K562 (cell line): ENCODE data around the gene TSPAN1. TPM values are rescaled to one million over a fixed set of nuclear protein-coding genes. Genes with fewer than 3 reads are reported as not detected.
"Not testable (repeated sequence)": the region's sequence is repeated elsewhere in the genome, so short reads cannot be mapped to it uniquely, and the experiment has no call there.

Source experiments
- ATAC-seq: fragments of 200-7000 bp; cut with Tn5 transposase; 3 replicates; pipeline ENCODE4 v1.9.1; 2020; ENCODE audit warnings: moderate library complexity
- BruUV-seq: library from RNA; stranded (reverse); fragments of 400-500 nt; replicated peaks from 2 replicates; lab custom pipeline; 2021; lab: Mats Ljungman, UMichigan
- CTCF ChIA-PET: fragments of 300-600 bp; formaldehyde crosslinking; extraction: SDS; loops from one replicate; lab custom pipeline; 2021; ENCODE audit warnings: low intra/inter-chr PET ratio; lab: Yijun Ruan, JAX
- POLR2A ChIA-PET: fragments of 300-600, 350-650 bp; sonication (Branson Sonifier 250); formaldehyde crosslinking; extraction: SDS; loops from one replicate; lab custom pipeline; 2021; ENCODE audit warnings: antibody characterized with exemption, inconsistent platforms; lab: Yijun Ruan, JAX
- DNase-seq, 4 experiments: peaks; one replicate each; pipeline versions ENCODE4 v3.0.0 to v3.0.0-alpha.2; 2011 to 2018; ENCODE audit warnings: low spot score in 3 of 4, mixed read lengths in 3 of 4; ENCODE audit errors: extremely low read depth in 1 of 4
- FAIRE-seq: peaks from 2 replicates; lab custom pipeline; 2011; peaks lifted over from hg19 to GRCh38; lab: Jason Lieb, UNC
- H2AFZ ChIP-seq: 2 replicates; pipeline ENCODE4 v1.6.0; 2011; ENCODE audit warnings: low read depth, low read length, control low read depth, inconsistent platforms
- H3K27ac ChIP-seq: fragments of 200-600 bp; 3 replicates; pipeline ENCODE4 v1.8.0; 2011; ENCODE audit warnings: low read depth, mild to moderate bottlenecking, control low read depth, inconsistent platforms, low read length, moderate library complexity, mixed read lengths; ENCODE audit errors: extremely low read depth
- H3K27me3 ChIP-seq, 2 experiments: fragments of 300-600 bp in 1 of 2; 2 replicates in 1 of 2; 3 replicates in 1 of 2; pipeline versions ENCODE4 v1.6.0 to v1.8.0; 2011; ENCODE audit warnings: inconsistent platforms in 2 of 2, low read length in 2 of 2, mild to moderate bottlenecking in 1 of 2, mixed read lengths in 1 of 2, moderate library complexity in 1 of 2; ENCODE audit not compliant: control insufficient read depth in 2 of 2, insufficient read depth in 2 of 2
- H3K36me3 ChIP-seq: fragments of 300-600 bp; 3 replicates; pipeline ENCODE4 v1.8.0; 2011; ENCODE audit warnings: mild to moderate bottlenecking, low read length, inconsistent platforms; ENCODE audit not compliant: control insufficient read depth, insufficient read depth
- H3K4me1 ChIP-seq, 2 experiments: fragments of 200-600 bp in 1 of 2; replicated peaks in 1 of 2; 2 replicates in 1 of 2; 3 replicates in 1 of 2; pipeline versions ENCODE4 v1.5.1 to v1.8.0; 2011; ENCODE audit warnings: inconsistent platforms in 2 of 2, low read length in 2 of 2, mild to moderate bottlenecking in 1 of 2, mixed read lengths in 1 of 2, moderate library complexity in 1 of 2; ENCODE audit not compliant: control insufficient read depth in 2 of 2, insufficient read depth in 2 of 2
- H3K4me2 ChIP-seq: 2 replicates; pipeline ENCODE4 v1.6.1; 2011; ENCODE audit warnings: low read length, control low read depth, inconsistent platforms, mixed read lengths; ENCODE audit not compliant: insufficient read depth
- H3K4me3 ChIP-seq: fragments of 200-600 bp; sonication (generic), shearing (Covaris generic); 2 replicates; pipeline ENCODE4 v1.5.1; 2016; ENCODE audit warnings: control low read depth, inconsistent platforms
- H3K79me2 ChIP-seq: fragments of 200-600 bp; 3 replicates; pipeline ENCODE4 v1.8.0; 2011; ENCODE audit warnings: low read length, inconsistent platforms; ENCODE audit not compliant: control insufficient read depth, insufficient read depth
- H3K9ac ChIP-seq, 2 experiments: 2 replicates each; pipeline versions ENCODE4 v1.6.0 to v1.6.1; 2011; ENCODE audit warnings: low read depth in 2 of 2, low read length in 2 of 2, control low read depth in 1 of 2, inconsistent platforms in 1 of 2, mild to moderate bottlenecking in 1 of 2, mixed read lengths in 1 of 2; ENCODE audit not compliant: insufficient read depth in 1 of 2
- H3K9me1 ChIP-seq: one replicate; pipeline ENCODE4 v1.6.0; 2011; ENCODE audit warnings: inconsistent platforms, mild to moderate bottlenecking, low read length, moderate library complexity; ENCODE audit not compliant: control insufficient read depth, insufficient read depth
- H3K9me3 ChIP-seq: replicated peaks from 2 replicates; pipeline ENCODE4 v1.5.1; 2011; ENCODE audit warnings: low read depth, low read length, inconsistent platforms; ENCODE audit not compliant: control insufficient read depth, insufficient read depth
- H4K20me1 ChIP-seq: replicated peaks from 2 replicates; pipeline ENCODE4 v1.6.1; 2011; ENCODE audit warnings: low read length, inconsistent platforms, mixed read lengths; ENCODE audit not compliant: control insufficient read depth, insufficient read depth
- STAT6 ChIP-seq: sonication (generic); formaldehyde crosslinking; IDR thresholded peaks from 2 replicates; pipeline ENCODE4 v1.8.1; 2023; ENCODE audit warnings: mild to moderate bottlenecking, missing genetic modification reagents
- WGBS: fragments of 100-300 bp; shearing (Covaris generic); methylation state at CpG from one replicate; pipeline ENCODE4 v1.1.6; 2016; ENCODE audit warnings: low coverage, mixed read lengths; ENCODE audit not compliant: insufficient coverage; ENCODE audit errors: missing lambda C conversion rate; 5-methylcytosine and 5-hydroxymethylcytosine counted together
- in situ Hi-C: fragments of 300-500 bp; cut with MboI; formaldehyde crosslinking; loops from 4 replicates; pipeline ENCODE4 v1.15.0; 2018; ENCODE audit warnings: inconsistent platforms, mixed read lengths
- intact Hi-C: fragments of 100-400 bp; cut with micrococcal nuclease; formaldehyde crosslinking; loops from 2 replicates; pipeline ENCODE4 v1.14.2; 2022
- polyA plus RNA-seq, 8 experiments: library from polyadenylated mRNA; depleted of rRNA in 4 of 8; stranded (reverse) in 5 of 8; unstranded in 3 of 8; fragments of >200 nt; fragmentation: Nextera tagmentation in 2 of 8; fragmentation: Illumina TruSeq in 1 of 8; extraction: Ambion mirVana in 2 of 8; extraction: Trizol in 1 of 8; gene quantifications; 2 replicates each; pipeline versions ENCODE4 v1.2.1 to v1.2.3, GENCODE V29; 2011 to 2014; ENCODE audit warnings: inconsistent platforms in 1 of 8, missing spikeins in 1 of 8
- small RNA-seq: library from RNA; depleted of rRNA; stranded (forward); fragments of <200 nt; gene quantifications from one replicate; pipeline ENCODE3, GENCODE V24; 2014
- total RNA-seq, 7 experiments: library from RNA; depleted of rRNA in 6 of 7; stranded (reverse); fragments of >200 nt in 6 of 7; fragmentation: Illumina TruSeq in 2 of 7; extraction: Trizol in 2 of 7; gene quantifications; 2 replicates each; pipeline versions ENCODE4 v1.2.1 to v1.2.3, GENCODE V29; 2011 to 2021; ENCODE audit warnings: low replicate concordance in 1 of 7
- TF ChIP-seq, protein P1 (sequence below): fragments of 450-650 bp; IDR thresholded peaks from 2 replicates; pipeline ENCODE4 v1.6.1; 2018; ENCODE audit not compliant: partially characterized antibody

TSPAN1 gene
- total and polyA plus RNA-seq, 9 of the 15 experiments (the other 6 are each of a cell fraction or from before 2014, with no cell fraction given) = 0.58 TPM; not detected in 8

DNA sequence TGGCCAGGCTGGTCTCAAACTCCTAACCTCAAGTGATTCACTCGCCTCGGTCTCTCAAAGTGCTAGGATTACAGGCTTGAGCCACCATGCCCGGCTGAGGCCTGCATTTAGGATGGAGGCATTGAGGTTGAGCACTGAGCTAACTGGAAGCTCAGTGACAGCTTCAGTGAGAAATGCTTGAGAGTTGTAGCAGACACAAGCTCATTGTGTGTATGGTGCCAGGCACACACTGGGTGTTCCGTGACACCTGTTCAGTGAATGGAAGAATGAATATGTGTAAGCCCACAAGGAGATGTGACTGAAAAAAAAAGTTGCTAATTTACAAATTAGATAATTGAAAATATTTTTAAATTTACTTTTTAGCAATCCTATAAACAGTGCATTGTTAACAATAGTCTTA, 50.1 kb downstream of the TSPAN1 start (continued):
- TF ChIP-seq STAT6 = no peak

GRCh38 chr1:46231231-46231630, 56.3 kb downstream of the TSPAN1 start:
- H3K9me3 ChIP-seq, H3K27me3 ChIP-seq, H3K9me1 ChIP-seq, H3K9ac ChIP-seq, H3K36me3 ChIP-seq, ATAC-seq, H4K20me1 ChIP-seq, in situ Hi-C loops, intact Hi-C loops, DNase-seq, CTCF ChIA-PET, H3K4me2 ChIP-seq, FAIRE-seq, H3K79me2 ChIP-seq, H3K4me1 ChIP-seq, H3K27ac ChIP-seq, H3K4me3 ChIP-seq, BruUV-seq, H2AFZ ChIP-seq: not testable (repeated sequence)
- 62% methylated on average over 3 of the region's 3 CpGs for WGBS
- TF ChIP-seq, protein P1, sequence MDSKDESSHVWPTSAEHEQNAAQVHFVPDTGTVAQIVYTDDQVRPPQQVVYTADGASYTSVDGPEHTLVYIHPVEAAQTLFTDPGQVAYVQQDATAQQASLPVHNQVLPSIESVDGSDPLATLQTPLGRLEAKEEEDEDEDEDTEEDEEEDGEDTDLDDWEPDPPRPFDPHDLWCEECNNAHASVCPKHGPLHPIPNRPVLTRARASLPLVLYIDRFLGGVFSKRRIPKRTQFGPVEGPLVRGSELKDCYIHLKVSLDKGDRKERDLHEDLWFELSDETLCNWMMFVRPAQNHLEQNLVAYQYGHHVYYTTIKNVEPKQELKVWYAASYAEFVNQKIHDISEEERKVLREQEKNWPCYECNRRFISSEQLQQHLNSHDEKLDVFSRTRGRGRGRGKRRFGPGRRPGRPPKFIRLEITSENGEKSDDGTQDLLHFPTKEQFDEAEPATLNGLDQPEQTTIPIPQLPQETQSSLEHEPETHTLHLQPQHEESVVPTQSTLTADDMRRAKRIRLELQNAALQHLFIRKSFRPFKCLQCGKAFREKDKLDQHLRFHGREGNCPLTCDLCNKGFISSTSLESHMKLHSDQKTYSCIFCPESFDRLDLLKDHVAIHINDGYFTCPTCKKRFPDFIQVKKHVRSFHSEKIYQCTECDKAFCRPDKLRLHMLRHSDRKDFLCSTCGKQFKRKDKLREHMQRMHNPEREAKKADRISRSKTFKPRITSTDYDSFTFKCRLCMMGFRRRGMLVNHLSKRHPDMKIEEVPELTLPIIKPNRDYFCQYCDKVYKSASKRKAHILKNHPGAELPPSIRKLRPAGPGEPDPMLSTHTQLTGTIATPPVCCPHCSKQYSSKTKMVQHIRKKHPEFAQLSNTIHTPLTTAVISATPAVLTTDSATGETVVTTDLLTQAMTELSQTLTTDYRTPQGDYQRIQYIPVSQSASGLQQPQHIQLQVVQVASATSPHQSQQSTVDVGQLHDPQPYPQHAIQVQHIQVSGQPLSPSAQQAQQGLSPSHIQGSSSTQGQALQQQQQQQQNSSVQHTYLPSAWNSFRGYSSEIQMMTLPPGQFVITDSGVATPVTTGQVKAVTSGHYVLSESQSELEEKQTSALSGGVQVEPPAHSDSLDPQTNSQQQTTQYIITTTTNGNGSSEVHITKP = peak; percentile 94
- POLR2A ChIA-PET = interaction anchor here (0.6 to 1.4 kb wide), 6 partner anchors 8 to 452 kb away, joined by 3 to 4 read pairs (median 3); no protein-coding TSS in a partner anchor

Small RNA genes lying within 50 kb of the gene (small RNA-seq; reads per million reads assigned to genes)
- not detected for gene AL672043.1

Other genes starting within 250 kb of the TSPAN1 start
Only the 7 nearest of the 9 such genes appear.
- gene PIK3R3, start 42.5 kb upstream of the TSPAN1 start, total RNA-seq (2014; rRNA removed) = 3.3 and 4.3 TPM in 2 replicates
- 5.7 and 6.0 TPM in 2 replicates for gene PIK3R3, start 42.5 kb upstream of the TSPAN1 start, total RNA-seq (2014; rRNA removed; fragmentation: Illumina TruSeq; extraction: Trizol)
- gene PIK3R3, start 42.5 kb upstream of the TSPAN1 start, total RNA-seq (2015; rRNA removed; fragmentation: Illumina TruSeq; extraction: Trizol) = 6.7 and 7.7 TPM in 2 replicates
- gene PIK3R3, start 42.5 kb upstream of the TSPAN1 start, total RNA-seq (2021) = 6.1 and 6.2 TPM in 2 replicates
- gene PIK3R3, start 42.5 kb upstream of the TSPAN1 start, polyA plus RNA-seq (2011; rRNA removed) = 5.4 and 5.5 TPM in 2 replicates
- gene PIK3R3, start 42.5 kb upstream of the TSPAN1 start, polyA plus RNA-seq (2014; fragmentation: Illumina TruSeq; extraction: Trizol) = 4.0 and 4.6 TPM in 2 replicates
- gene PIK3R3, start 42.5 kb upstream of the TSPAN1 start, polyA plus RNA-seq (2014; fragmentation: Nextera tagmentation; extraction: Ambion mirVana) = 1 to 10 TPM; 1.4 to 2.2 TPM
- 2.7 and 3.1 TPM in 2 replicates for gene PIK3R3, start 42.5 kb upstream of the TSPAN1 start, polyA plus RNA-seq (2014; rRNA removed)
- not detected in 2 replicates for gene P3R3URF, start 1.4 kb downstream of the TSPAN1 start, total RNA-seq (2014; rRNA removed)
- not detected in 2 replicates for gene P3R3URF, start 1.4 kb downstream of the TSPAN1 start, total RNA-seq (2014; rRNA removed; fragmentation: Illumina TruSeq; extraction: Trizol)
- not detected in 2 replicates for gene P3R3URF, start 1.4 kb downstream of the TSPAN1 start, total RNA-seq (2015; rRNA removed; fragmentation: Illumina TruSeq; extraction: Trizol)
- not detected in 2 replicates for gene P3R3URF, start 1.4 kb downstream of the TSPAN1 start, total RNA-seq (2021)
- gene P3R3URF, start 1.4 kb downstream of the TSPAN1 start, polyA plus RNA-seq (2011; rRNA removed) = not detected in 2 replicates
- gene P3R3URF, start 1.4 kb downstream of the TSPAN1 start, polyA plus RNA-seq (2014; fragmentation: Illumina TruSeq; extraction: Trizol) = not detected in 2 replicates
- not detected for gene P3R3URF, start 1.4 kb downstream of the TSPAN1 start, polyA plus RNA-seq (2014; fragmentation: Nextera tagmentation; extraction: Ambion mirVana)
- gene P3R3URF, start 1.4 kb downstream of the TSPAN1 start, polyA plus RNA-seq (2014; rRNA removed) = not detected in 2 replicates
- gene POMGNT1, start 23.3 kb downstream of the TSPAN1 start, total RNA-seq (2014; rRNA removed) = 36.4 and 44.0 TPM in 2 replicates
- gene POMGNT1, start 23.3 kb downstream of the TSPAN1 start, total RNA-seq (2014; rRNA removed; fragmentation: Illumina TruSeq; extraction: Trizol) = 30.3 and 33.8 TPM in 2 replicates
- 43.4 and 48.4 TPM in 2 replicates for gene POMGNT1, start 23.3 kb downstream of the TSPAN1 start, total RNA-seq (2015; rRNA removed; fragmentation: Illumina TruSeq; extraction: Trizol)
- 57.9 and 58.9 TPM in 2 replicates for gene POMGNT1, start 23.3 kb downstream of the TSPAN1 start, total RNA-seq (2021)
- 42.7 and 50.7 TPM in 2 replicates for gene POMGNT1, start 23.3 kb downstream of the TSPAN1 start, polyA plus RNA-seq (2011; rRNA removed)
- 45.6 and 47.8 TPM in 2 replicates for gene POMGNT1, start 23.3 kb downstream of the TSPAN1 start, polyA plus RNA-seq (2014; fragmentation: Illumina TruSeq; extraction: Trizol)
- 10 to 100 TPM; 14.1 to 27.9 TPM for gene POMGNT1, start 23.3 kb downstream of the TSPAN1 start, polyA plus RNA-seq (2014; fragmentation: Nextera tagmentation; extraction: Ambion mirVana)
- 37.8 and 43.5 TPM in 2 replicates for gene POMGNT1, start 23.3 kb downstream of the TSPAN1 start, polyA plus RNA-seq (2014; rRNA removed)
- 0.86 and 1.00 TPM in 2 replicates for gene LURAP1, start 28.2 kb downstream of the TSPAN1 start, total RNA-seq (2014; rRNA removed)
- gene LURAP1, start 28.2 kb downstream of the TSPAN1 start, total RNA-seq (2014; rRNA removed; fragmentation: Illumina TruSeq; extraction: Trizol) = 0.40 and 0.54 TPM in 2 replicates
- gene LURAP1, start 28.2 kb downstream of the TSPAN1 start, total RNA-seq (2015; rRNA removed; fragmentation: Illumina TruSeq; extraction: Trizol) = 0.18 and 0.34 TPM in 2 replicates
- gene LURAP1, start 28.2 kb downstream of the TSPAN1 start, total RNA-seq (2021) = 0.60 and 0.72 TPM in 2 replicates
- gene LURAP1, start 28.2 kb downstream of the TSPAN1 start, polyA plus RNA-seq (2011; rRNA removed) = 0.76 and 1.1 TPM in 2 replicates
- gene LURAP1, start 28.2 kb downstream of the TSPAN1 start, polyA plus RNA-seq (2014; fragmentation: Illumina TruSeq; extraction: Trizol) = 0.45 and 0.54 TPM in 2 replicates
- gene LURAP1, start 28.2 kb downstream of the TSPAN1 start, polyA plus RNA-seq (2014; fragmentation: Nextera tagmentation; extraction: Ambion mirVana) = under 1 TPM in 1 of 2 experiments, not detected in 1; 0.07 TPM
- gene LURAP1, start 28.2 kb downstream of the TSPAN1 start, polyA plus RNA-seq (2014; rRNA removed) = 0.50 and 1.2 TPM in 2 replicates
- 33.1 and 37.5 TPM in 2 replicates for gene RAD54L, start 72.7 kb downstream of the TSPAN1 start, total RNA-seq (2014; rRNA removed)
- 19.9 and 25.3 TPM in 2 replicates for gene RAD54L, start 72.7 kb downstream of the TSPAN1 start, total RNA-seq (2014; rRNA removed; fragmentation: Illumina TruSeq; extraction: Trizol)
- 30.9 and 31.2 TPM in 2 replicates for gene RAD54L, start 72.7 kb downstream of the TSPAN1 start, total RNA-seq (2015; rRNA removed; fragmentation: Illumina TruSeq; extraction: Trizol)
- 67.0 and 72.7 TPM in 2 replicates for gene RAD54L, start 72.7 kb downstream of the TSPAN1 start, total RNA-seq (2021)
- gene RAD54L, start 72.7 kb downstream of the TSPAN1 start, polyA plus RNA-seq (2011; rRNA removed) = 17.9 and 38.9 TPM in 2 replicates
- gene RAD54L, start 72.7 kb downstream of the TSPAN1 start, polyA plus RNA-seq (2014; fragmentation: Illumina TruSeq; extraction: Trizol) = 77.7 and 80.1 TPM in 2 replicates
- gene RAD54L, start 72.7 kb downstream of the TSPAN1 start, polyA plus RNA-seq (2014; fragmentation: Nextera tagmentation; extraction: Ambion mirVana) = 10 to 100 TPM; 37.1 to 92.3 TPM
- gene RAD54L, start 72.7 kb downstream of the TSPAN1 start, polyA plus RNA-seq (2014; rRNA removed) = 38.2 and 43.9 TPM in 2 replicates
- gene LRRC41, start 128.5 kb downstream of the TSPAN1 start, total RNA-seq (2014; rRNA removed) = 49.0 and 61.0 TPM in 2 replicates
- 27.2 and 30.7 TPM in 2 replicates for gene LRRC41, start 128.5 kb downstream of the TSPAN1 start, total RNA-seq (2014; rRNA removed; fragmentation: Illumina TruSeq; extraction: Trizol)
- gene LRRC41, start 128.5 kb downstream of the TSPAN1 start, total RNA-seq (2015; rRNA removed; fragmentation: Illumina TruSeq; extraction: Trizol) = 47.1 and 49.7 TPM in 2 replicates
- 64.3 and 64.7 TPM in 2 replicates for gene LRRC41, start 128.5 kb downstream of the TSPAN1 start, total RNA-seq (2021)
- gene LRRC41, start 128.5 kb downstream of the TSPAN1 start, polyA plus RNA-seq (2011; rRNA removed) = 39.6 and 70.2 TPM in 2 replicates
- 52.3 and 56.7 TPM in 2 replicates for gene LRRC41, start 128.5 kb downstream of the TSPAN1 start, polyA plus RNA-seq (2014; fragmentation: Illumina TruSeq; extraction: Trizol)
- gene LRRC41, start 128.5 kb downstream of the TSPAN1 start, polyA plus RNA-seq (2014; fragmentation: Nextera tagmentation; extraction: Ambion mirVana) = 10 to 100 TPM; 10.5 to 11.7 TPM
- 44.2 and 50.0 TPM in 2 replicates for gene LRRC41, start 128.5 kb downstream of the TSPAN1 start, polyA plus RNA-seq (2014; rRNA removed)
- gene UQCRH, start 128.6 kb downstream of the TSPAN1 start, total RNA-seq (2014; rRNA removed) = 2,410 and 3,306 TPM in 2 replicates
- 2,696 and 2,943 TPM in 2 replicates for gene UQCRH, start 128.6 kb downstream of the TSPAN1 start, total RNA-seq (2014; rRNA removed; fragmentation: Illumina TruSeq; extraction: Trizol)
- 1,782 and 1,893 TPM in 2 replicates for gene UQCRH, start 128.6 kb downstream of the TSPAN1 start, total RNA-seq (2015; rRNA removed; fragmentation: Illumina TruSeq; extraction: Trizol)
- 1,267 and 1,360 TPM in 2 replicates for gene UQCRH, start 128.6 kb downstream of the TSPAN1 start, total RNA-seq (2021)
- gene UQCRH, start 128.6 kb downstream of the TSPAN1 start, polyA plus RNA-seq (2011; rRNA removed) = 2,284 and 2,713 TPM in 2 replicates
- gene UQCRH, start 128.6 kb downstream of the TSPAN1 start, polyA plus RNA-seq (2014; fragmentation: Illumina TruSeq; extraction: Trizol) = 1,923 and 1,965 TPM in 2 replicates
- 1,000 to 10,000 TPM; 4,348 to 5,184 TPM for gene UQCRH, start 128.6 kb downstream of the TSPAN1 start, polyA plus RNA-seq (2014; fragmentation: Nextera tagmentation; extraction: Ambion mirVana)
- gene UQCRH, start 128.6 kb downstream of the TSPAN1 start, polyA plus RNA-seq (2014; rRNA removed) = 1,877 and 2,534 TPM in 2 replicates